ENCODE data around the gene OR56A3.
"Not testable (repeated sequence)": the region's sequence is repeated elsewhere in the genome, so short reads cannot be mapped to it uniquely, and the experiment has no call there.

The OR56A3 gene, protein sequence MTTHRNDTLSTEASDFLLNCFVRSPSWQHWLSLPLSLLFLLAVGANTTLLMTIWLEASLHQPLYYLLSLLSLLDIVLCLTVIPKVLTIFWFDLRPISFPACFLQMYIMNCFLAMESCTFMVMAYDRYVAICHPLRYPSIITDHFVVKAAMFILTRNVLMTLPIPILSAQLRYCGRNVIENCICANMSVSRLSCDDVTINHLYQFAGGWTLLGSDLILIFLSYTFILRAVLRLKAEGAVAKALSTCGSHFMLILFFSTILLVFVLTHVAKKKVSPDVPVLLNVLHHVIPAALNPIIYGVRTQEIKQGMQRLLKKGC

DNA sequence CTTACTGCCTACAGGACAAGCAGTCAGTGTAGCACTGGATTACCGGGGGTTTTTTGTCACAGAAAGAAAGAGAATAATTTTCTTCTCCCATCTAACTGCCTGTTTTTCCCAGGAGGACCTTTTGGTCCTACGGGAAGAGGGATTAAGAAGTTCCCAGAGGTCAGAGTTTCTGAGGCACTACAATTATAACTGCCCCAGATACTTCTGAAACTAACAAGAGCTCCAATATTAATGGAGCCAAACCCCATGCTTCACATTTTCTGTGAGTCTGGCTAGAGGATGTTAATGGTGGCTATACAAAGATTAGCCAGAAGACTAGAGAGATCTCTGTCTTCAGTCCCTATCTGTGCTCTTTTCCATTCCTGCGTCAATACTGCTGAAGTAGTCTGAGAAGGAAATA lies at the start of gene OR56A3:
TSS of gene OR56A3 (plus strand) at position 301 of the 400 bp plus-strand sequence. CDS start 5,096 bp downstream, outside the sequence.
- no peak for DNase-seq

- DNase-seq, result no peak
Observed at GRCh38 chr11:5892908-5893307, 49.1 kb upstream of the OR56A3 start, which contains the start of gene OR52E5. Gene OR52E5, plus strand, starts transcription at chr11:5893208. Its CDS starts 7,569 bp downstream, at chr11:5900777.

DNA sequence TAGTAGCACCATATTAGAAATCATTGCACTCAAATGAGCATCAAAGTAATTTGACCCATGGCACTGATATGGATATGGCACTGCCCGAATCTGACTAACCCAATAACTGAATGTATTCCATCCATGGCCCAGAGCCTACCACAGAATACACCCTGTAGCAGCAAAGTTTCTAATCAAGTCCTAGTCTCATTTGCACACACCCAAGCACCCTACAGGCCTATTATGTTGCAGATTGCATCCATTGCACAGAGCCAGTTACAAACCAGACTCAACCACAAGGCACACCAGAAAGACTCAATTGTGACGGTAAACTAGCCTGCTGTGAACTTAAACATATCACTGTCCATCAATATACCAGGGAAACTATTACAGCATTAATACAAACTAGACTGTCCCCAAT lies 42.5 kb upstream of the OR56A3 start:
- DNase-seq, result no peak

DNA sequence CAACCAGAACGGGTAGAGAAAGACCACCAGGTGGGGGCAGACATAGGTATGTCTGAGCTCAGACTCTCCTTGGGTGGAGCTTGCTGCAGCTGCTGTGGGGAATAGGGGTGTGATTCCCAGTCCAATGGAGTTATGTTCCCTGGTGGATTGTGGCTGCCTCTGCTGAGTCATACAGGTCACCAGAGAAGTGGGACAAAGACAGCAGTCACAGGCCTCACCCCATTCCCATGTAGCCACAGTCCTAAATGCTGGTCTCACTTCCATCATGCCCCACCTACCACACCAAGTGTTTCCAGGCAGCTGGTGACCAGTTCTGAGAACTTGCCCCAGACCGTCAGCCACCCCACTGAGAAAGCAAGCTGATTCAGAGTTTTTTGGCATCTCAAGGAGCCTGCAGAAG lies 31.5 kb upstream of the OR56A3 start:
- DNase-seq, result no peak

DNA sequence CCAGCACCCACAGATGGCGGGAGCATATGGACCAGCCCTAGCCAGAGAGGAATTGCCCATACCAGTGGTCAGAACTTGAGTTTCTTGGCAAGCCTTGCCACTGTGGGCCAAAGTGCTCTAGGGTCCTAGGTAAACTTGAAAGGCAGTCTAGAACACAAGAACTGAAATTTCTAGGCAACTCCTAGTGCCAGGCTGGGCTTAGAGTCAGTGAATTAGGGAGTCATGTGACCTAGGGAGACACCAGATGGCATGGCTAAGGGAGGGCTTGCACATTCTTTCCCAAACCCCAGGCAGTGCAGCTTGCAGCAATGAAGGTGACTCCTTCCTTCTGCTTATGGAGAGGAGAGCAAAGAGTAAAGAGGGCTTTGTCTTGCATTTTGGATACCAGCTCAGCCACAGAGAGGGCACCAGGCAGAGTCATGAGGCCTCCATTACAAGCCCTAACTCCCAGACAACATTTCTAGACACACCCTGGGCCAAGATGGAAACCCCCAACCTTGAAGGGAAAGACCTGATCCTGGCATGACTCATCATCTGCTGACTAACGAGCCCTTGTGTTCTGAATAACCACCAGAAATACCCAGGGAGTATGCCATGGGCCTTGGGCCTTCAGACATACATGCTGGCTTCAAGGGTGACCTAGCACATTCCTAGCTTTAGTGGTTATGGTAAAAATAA lies 19.2 kb upstream of the OR56A3 start:
- DNase-seq, result peak; percentile 22

- no peak for DNase-seq
Observed at GRCh38 chr11:5923427-5923776, 18.6 kb upstream of the OR56A3 start.

- no peak for DNase-seq
Observed at GRCh38 chr11:5923794-5924193, 18.3 kb upstream of the OR56A3 start.

- DNase-seq, result no peak
Observed at GRCh38 chr11:5928271-5928670, 13.8 kb upstream of the OR56A3 start.

- no peak for DNase-seq
Observed at GRCh38 chr11:5928811-5929210, 13.2 kb upstream of the OR56A3 start.

GRCh38 chr11:5929571-5930368 lies 12.3 kb upstream of the OR56A3 start:
- DNase-seq, result no peak

- DNase-seq, result no peak
Observed at GRCh38 chr11:5930614-5931013, 11.4 kb upstream of the OR56A3 start.

GRCh38 chr11:5931061-5931460 lies 11.0 kb upstream of the OR56A3 start:
- DNase-seq, result no peak

DNA sequence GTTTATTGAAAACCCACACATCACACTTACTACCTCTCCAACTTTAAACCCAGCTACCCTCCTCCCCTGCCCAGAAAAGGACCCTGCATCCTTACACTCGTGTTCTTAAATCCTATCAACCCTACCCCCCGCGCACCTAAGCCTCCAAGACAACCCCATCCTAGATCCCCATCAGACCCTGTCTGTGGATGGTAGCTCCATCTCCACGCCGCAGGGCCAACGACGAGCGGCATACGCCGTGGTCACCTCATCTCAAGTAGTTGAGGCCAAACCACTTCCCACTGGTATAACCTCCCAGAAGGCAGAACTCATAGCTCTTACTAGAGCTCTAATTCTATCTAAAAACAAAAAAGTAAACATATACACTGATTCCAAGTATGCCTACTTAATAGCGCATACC lies 9.4 kb upstream of the OR56A3 start:
- no peak for DNase-seq

GRCh38 chr11:5933116-5933515 lies 8.9 kb upstream of the OR56A3 start:
- DNase-seq, result no peak

DNA sequence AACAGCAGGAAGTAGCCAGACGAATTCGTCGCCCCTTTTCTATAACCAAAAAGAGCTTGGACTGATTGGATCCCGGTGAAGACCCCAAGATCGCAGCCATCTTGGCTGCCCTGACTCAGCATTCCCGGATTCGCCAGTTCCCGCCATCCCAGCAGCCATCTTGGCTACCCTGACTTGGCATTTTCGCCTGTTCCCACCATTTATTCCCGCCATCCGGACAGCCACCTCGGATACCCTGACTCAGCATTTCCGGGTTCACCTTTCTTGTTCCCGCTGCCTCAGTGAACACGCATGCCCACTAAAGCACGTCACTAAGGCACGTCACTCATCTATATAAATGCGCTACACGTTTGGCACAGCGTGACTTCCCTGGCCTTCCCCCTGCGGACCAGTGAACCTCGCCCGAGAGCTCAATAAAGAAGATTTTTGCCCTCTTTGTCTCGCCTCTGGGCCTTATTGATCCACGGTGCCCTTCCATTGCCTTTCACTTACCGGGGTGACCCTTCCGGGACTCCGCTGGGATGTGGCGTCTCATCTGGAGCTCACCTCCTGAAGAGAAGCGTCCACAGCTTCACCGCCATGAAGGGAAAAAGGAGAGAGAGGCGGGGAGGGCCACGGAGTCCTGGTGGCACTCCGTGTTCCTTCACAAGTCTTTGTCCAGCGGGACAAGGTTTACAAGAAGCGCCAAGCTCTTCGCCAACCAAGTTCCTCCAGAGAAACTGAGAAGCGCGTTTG lies 4.0 kb upstream of the OR56A3 start:
- no peak for DNase-seq

GRCh38 chr11:5938603-5938965 lies 3.5 kb upstream of the OR56A3 start:
- no peak for DNase-seq

GRCh38 chr11:5940748-5941147 lies 1.3 kb upstream of the OR56A3 start:
- no peak for DNase-seq

GRCh38 chr11:5955586-5955985 lies 13.5 kb downstream of the OR56A3 start:
- no peak for DNase-seq

DNA sequence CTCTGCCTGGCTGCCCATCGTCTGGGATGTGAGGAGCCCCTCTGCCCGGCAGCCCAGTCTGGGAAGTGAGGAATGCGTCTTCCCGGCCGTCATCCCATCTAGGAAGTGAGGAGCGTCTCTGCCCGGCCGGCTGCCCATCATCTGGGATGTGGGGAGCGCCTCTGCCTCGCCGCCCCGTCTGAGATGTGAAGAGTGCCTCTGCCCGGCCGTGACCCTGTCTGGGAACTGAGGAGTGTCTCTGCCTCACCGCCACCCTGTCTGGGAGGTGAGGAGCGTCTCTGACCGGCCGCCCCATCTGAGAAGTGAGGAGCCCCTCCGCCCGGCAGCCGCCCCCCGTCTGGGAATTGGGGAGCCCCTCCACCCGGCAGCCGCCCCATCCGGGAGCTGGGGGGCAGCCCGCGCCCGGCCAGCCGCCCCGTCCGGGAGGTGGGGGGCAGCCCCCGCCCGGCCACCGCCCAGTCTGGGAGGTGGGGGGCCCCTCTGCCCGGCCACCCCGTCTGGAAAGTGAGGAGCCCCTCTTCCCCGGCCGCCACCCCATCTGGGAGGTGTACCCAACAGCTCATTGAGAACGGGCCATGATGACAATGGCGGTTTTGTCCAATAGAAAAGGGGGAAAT lies 18.8 kb downstream of the OR56A3 start:
- DNase-seq, result not testable (repeated sequence)

- DNase-seq, result no peak
Observed at GRCh38 chr11:5966958-5967357, 24.9 kb downstream of the OR56A3 start.

DNA sequence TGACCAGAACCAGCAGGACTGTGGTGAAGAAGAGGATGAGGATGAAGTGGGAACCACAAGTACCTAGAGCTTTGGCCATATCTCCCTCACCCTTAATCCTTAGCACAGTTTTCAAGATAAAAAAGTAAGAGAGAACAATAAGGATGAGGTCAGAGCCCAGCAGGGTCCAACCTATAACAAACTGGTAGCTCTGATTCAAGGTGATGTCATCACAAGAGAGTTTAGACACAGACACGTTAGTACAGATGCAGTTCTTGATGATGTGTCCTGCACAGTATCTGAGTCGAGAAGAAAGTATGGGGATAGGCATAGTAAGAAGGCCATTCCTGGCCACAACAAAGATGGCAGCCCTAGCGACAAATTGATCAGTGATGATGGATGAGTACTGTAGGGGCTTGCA lies 25.7 kb downstream of the OR56A3 start:
- no peak for DNase-seq

- DNase-seq, result no peak
Observed at GRCh38 chr11:5968394-5968793, 26.3 kb downstream of the OR56A3 start, which contains the start of gene OR56A5. Gene OR56A5, minus strand, starts transcription at chr11:5968494. Its CDS starts 0 bp downstream, at chr11:5968494.

DNA sequence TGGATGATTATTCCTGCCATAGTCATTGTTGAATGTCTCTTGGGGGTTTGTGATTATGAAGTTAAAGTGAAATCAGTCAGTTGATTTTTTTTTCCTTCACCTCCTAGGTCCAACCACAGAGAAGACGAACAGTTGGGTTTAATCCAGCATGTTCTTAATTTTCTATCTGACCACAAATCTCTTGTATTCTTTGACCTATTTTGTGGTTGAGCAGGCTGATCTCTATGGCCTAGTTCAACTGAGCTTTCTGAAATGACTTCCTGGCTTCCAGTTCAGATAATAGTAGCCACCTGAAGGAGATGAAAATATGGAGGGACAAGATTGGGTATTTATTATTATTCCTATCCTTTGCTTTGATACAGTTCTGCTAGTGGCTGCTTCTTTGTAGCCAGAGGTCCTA lies 31.5 kb downstream of the OR56A3 start:
- no peak for DNase-seq

All from EL (cell line).